GM19463 (cell line): ENCODE measurements around the gene ZNF710.
"Not testable (repeated sequence)": the region's sequence is repeated elsewhere in the genome, so short reads cannot be mapped to it uniquely, and the experiment has no call there.

ENCODE experiments used
- ATAC-seq: cut with Tn5 transposase; IDR thresholded peaks from one replicate; pipeline ENCODE4 v1.9.1; 2021; ENCODE audit warnings: mild to moderate bottlenecking, moderate library complexity; ENCODE audit not compliant: unreplicated experiment

Gene ZNF710

GRCh38 chr15:90101130-90101968 lies 100.2 kb downstream of the ZNF710 start:
- peak; percentile 9 for ATAC-seq

DNA sequence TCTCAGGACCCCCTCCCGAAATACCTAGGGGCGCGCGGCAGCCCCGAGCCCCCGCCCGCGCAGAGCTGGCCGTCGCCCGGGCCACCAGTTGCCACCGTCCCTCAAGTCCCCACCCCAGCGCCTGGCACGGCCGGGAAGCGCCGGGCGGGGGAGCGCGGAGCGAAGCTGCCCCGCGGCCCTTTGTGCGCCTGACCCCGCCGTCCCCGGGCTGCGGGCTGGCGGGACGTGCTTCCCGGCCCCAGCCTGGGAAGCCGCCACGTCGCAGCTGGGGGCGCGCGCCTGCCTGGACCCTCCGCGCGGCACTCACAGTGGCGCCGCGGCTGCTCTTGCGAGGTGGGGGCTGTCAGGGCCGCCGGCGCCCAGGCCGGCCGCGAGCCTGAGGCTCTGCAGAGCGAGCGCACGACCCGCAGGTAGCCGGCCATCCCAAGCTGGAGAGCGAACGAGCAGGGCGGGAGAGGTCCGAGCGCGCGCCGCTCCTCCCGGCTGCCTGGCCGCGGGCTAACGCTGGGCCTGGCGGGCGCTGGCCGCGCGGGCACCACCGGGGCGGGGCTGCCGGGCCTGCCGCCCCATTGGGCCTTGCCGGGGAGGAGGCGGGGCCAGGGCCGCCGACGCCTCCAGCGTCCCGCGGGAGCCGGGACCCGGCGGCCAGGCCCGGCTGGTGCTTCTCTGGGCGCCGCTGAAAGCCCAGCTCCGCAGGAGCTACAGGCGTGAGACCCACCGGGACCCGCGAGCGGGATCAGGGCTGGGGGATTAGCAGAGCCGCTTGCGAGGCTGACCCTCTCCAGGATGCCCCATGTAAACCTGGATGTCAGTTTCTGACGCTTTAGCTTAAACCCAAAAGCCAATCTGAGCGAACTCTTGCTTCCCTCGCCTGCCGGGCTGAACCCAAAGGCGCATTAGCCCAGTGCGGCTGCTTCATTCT lies 101.1 kb downstream of the ZNF710 start, which contains the start of gene IDH2:
IDH2 (minus strand) TSS at position 500 of the 922 bp plus-strand sequence; CDS start at position 422, 78 bp downstream.
- ATAC-seq: peak; percentile 64

GRCh38 chr15:90103701-90104329 lies 102.7 kb downstream of the ZNF710 start:
- ATAC-seq: no peak

DNA sequence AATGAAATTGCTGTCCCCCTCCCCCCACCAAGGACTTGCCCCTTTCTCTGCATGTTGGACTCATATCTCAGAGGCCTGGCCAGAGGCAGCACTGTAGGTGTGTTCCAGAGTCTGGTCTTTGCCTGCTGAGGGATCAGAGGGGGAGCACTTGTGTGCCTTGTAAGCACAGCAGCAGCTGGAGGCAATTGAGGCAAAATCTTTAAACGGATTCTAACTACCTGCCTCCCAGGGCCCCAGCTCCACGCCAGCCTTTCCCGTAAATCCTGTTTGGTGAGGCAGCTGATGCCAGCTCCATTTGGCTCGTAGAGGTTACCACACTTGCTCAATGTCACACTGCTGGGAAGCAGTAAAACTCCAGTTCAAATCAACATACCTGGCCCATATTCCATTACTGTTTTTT lies 103.4 kb downstream of the ZNF710 start:
- no peak for ATAC-seq

DNA sequence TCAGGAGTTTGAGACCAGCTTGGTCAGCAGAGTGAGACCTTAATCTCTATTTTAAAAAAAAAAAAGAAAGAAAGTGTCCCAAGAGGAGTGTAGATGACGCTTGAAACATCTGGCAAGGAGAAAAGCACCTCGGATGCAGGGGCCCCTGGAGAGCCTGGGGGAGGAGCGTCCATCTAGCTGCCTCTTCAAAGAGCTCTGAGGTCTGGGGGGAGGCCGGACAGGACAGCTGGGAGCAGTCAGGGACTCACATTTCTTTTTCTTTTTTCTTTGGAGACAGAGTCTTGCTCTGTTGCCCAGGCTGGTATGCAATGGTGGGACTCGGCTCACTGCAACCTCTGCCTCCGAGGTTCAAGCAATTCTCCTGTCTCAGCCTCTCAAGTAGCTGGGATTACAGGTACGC lies 104.4 kb downstream of the ZNF710 start:
- ATAC-seq: no peak

- ATAC-seq: no peak
These were observed 105.5 kb downstream of the ZNF710 start for GRCh38 chr15:90106522-90107117.

- ATAC-seq: not testable (repeated sequence)
These were observed 106.9 kb downstream of the ZNF710 start for GRCh38 chr15:90108038-90108437.

DNA sequence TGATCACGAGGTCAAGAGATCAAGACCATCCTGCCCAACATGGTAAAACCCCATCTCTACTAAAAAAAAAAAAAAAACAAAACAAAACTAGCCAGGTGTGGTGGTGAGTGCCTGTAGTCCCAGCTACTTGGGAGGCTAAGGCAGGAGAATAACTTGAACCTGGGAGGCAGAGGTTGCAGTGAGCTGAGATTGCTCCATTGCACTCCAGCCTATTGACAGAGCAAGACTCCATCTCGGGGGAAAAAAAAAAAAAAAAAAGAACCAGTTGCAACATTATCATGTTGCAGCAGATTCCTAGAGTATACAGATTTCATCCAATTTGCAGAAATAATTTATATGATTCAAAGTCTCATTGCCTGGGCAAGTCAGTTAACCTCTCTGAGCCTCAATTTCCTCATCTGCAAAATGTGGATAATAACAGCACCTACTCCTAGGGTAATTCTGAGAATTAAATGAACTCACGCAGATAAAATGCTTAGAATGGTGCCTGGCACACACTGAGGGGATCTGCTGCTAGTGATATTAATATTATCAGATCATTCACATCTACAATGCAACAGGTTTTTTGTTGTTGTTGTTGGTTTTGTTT lies 108.1 kb downstream of the ZNF710 start:
- ATAC-seq: not testable (repeated sequence)

DNA sequence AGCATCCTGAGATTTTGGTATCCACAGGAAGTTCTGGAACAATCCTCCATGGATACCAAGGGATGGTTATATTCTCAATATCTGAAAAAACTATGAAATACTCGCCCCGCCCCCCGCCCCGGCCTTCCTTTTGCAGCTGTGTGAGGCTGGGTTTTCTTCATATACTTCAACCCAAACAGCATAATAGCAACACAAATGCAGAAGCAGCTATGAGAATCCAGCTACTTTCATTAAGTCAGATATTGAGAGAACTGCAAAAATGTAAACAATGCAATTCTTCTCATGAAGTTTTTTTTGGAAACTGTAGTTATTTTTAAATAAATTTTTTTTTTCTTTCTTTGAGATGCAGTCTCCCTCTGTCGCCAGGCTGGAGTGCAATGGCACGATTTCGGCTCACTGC lies 112.0 kb downstream of the ZNF710 start:
- ATAC-seq: no peak

GRCh38 chr15:90114451-90114901 lies 113.4 kb downstream of the ZNF710 start:
- no peak for ATAC-seq

DNA sequence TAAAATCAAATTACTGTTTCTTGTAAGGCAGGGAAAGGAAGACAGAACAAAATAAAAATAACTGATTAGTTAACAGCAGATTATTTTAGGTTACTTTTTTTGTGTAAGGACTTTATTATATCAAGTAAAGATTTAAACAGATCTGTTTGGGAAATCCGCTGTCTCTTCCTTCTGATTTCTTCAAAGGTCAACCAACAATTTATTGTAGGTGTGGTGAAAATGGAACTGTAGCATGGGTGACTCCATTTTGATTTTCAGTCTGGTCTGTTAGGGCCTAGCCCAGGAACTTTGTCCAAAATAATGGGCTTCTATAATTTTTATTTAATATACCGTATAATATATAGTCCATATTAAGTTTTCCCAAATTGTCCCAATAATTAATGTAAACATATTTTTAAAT lies 114.7 kb downstream of the ZNF710 start:
- ATAC-seq: no peak

- ATAC-seq: no peak
These were observed 118.2 kb downstream of the ZNF710 start for GRCh38 chr15:90119367-90119766.

DNA sequence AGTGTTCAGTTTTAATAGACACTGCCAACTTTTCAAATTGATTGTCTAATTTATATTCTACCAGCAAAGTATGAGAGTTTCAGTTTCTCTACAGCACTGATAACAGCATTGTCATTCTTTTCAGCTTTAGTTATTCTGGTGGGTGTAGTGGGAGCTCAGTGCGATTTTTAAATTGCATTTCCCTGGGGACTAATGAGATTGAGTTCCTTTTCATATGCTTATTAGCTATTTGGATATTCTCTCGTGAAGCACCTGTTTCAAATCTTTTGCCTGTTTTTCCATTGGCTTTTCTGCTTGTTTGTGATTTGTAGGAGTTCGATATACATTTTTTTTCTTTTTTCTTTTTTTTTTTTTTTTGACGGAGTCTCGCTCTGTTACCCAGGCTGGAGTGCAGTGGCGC lies 120.0 kb downstream of the ZNF710 start:
- no peak for ATAC-seq

- no peak for ATAC-seq
These were observed 123.4 kb downstream of the ZNF710 start for GRCh38 chr15:90124507-90124906.

DNA sequence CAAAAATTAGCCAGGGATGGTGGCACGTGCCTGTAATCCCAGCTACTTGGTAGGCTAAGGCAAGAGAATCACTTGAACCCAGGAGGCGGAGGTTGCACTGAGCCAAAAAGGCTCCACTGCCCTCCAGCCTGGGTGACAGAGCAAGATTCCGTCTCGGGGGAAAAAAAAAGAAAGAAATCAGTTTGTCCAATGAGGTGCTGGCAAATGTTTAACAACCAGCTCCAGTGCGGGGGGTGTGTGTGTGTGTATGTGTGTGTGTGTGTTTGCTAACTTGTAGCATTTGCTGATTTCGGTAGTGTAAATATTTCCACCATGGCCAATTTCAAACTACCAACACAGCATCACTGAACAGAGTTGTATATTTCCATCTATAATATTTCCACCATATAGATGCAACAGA lies 124.9 kb downstream of the ZNF710 start:
- no peak for ATAC-seq

- ATAC-seq: no peak
These were observed 125.7 kb downstream of the ZNF710 start for GRCh38 chr15:90126596-90127435.

DNA sequence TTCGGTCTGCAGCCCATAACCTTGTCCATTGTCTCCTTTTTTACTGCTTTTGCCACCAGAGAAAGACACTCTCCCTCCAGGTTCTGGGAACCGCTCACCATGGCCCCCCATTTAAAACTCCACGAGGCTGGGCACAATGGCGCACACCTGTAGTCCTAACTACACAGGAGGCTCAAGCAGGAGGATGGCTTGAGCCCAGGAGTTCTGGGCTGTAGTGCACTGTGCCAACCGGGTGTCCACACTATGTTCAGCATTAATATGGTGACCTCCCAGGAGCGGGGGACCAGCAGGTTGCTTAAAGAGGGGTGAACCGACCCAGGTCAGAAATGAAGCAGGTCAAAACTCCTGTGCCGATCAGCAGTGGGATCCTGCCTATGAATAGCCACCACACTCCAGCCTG lies 129.2 kb downstream of the ZNF710 start:
- no peak for ATAC-seq
